ENCODE results near the gene ELOVL6.
"Not testable (repeated sequence)": the region's sequence is repeated elsewhere in the genome, so short reads cannot be mapped to it uniquely, and the experiment has no call there.

Gene ELOVL6

GRCh38 chr4:110196871-110197528 lies 1.4 kb downstream of the ELOVL6 start:
- no peak for DNase-seq (ENCODE audit: low read depth)

GRCh38 chr4:110196206-110196870 lies 2.1 kb downstream of the ELOVL6 start:
- no peak for DNase-seq (ENCODE audit: low read depth)

GRCh38 chr4:110195561-110196205 lies 2.7 kb downstream of the ELOVL6 start:
- DNase-seq (ENCODE audit: low read depth) = no peak

GRCh38 chr4:110193822-110194761 lies 4.3 kb downstream of the ELOVL6 start:
- DNase-seq (ENCODE audit: low read depth) = peak; percentile 68

- not testable (repeated sequence) for DNase-seq (ENCODE audit: low read depth)
Measured at GRCh38 chr4:110193287-110193686, 5.1 kb downstream of the ELOVL6 start.

- DNase-seq (ENCODE audit: low read depth) = no peak
Measured at GRCh38 chr4:110190249-110190648, 8.2 kb downstream of the ELOVL6 start.

GRCh38 chr4:110188113-110188512 lies 10.3 kb downstream of the ELOVL6 start:
- no peak for DNase-seq (ENCODE audit: low read depth)

- no peak for DNase-seq (ENCODE audit: low read depth)
Measured at GRCh38 chr4:110184791-110185155, 13.6 kb downstream of the ELOVL6 start.

- DNase-seq (ENCODE audit: low read depth) = no peak
Measured at GRCh38 chr4:110184140-110184790, 14.2 kb downstream of the ELOVL6 start.

GRCh38 chr4:110183643-110184042 lies 14.8 kb downstream of the ELOVL6 start:
- no peak for DNase-seq (ENCODE audit: low read depth)

- DNase-seq (ENCODE audit: low read depth) = no peak
Measured at GRCh38 chr4:110183058-110183457, 15.4 kb downstream of the ELOVL6 start.

- DNase-seq (ENCODE audit: low read depth) = no peak
Measured at GRCh38 chr4:110181890-110182289, 16.5 kb downstream of the ELOVL6 start.

- no peak for DNase-seq (ENCODE audit: low read depth)
Measured at GRCh38 chr4:110175634-110176033, 22.8 kb downstream of the ELOVL6 start.

GRCh38 chr4:110172972-110173371 lies 25.4 kb downstream of the ELOVL6 start:
- no peak for DNase-seq (ENCODE audit: low read depth)

GRCh38 chr4:110171971-110172370 lies 26.4 kb downstream of the ELOVL6 start:
- no peak for DNase-seq (ENCODE audit: low read depth)

GRCh38 chr4:110170861-110171260 lies 27.6 kb downstream of the ELOVL6 start:
- no peak for DNase-seq (ENCODE audit: low read depth)

- DNase-seq (ENCODE audit: low read depth) = peak; percentile 18
Measured at GRCh38 chr4:110165382-110166286, 32.8 kb downstream of the ELOVL6 start.

GRCh38 chr4:110164856-110165255 lies 33.6 kb downstream of the ELOVL6 start:
- DNase-seq (ENCODE audit: low read depth) = no peak

- DNase-seq (ENCODE audit: low read depth) = no peak
Measured at GRCh38 chr4:110164251-110164650, 34.2 kb downstream of the ELOVL6 start.

- DNase-seq (ENCODE audit: low read depth) = no peak
Measured at GRCh38 chr4:110163327-110164069, 34.9 kb downstream of the ELOVL6 start.
